ENCODE results near the gene CNPY2.
"Not testable (repeated sequence)": the region's sequence is repeated elsewhere in the genome, so short reads cannot be mapped to it uniquely, and the experiment has no call there.

The CNPY2 gene

DNA sequence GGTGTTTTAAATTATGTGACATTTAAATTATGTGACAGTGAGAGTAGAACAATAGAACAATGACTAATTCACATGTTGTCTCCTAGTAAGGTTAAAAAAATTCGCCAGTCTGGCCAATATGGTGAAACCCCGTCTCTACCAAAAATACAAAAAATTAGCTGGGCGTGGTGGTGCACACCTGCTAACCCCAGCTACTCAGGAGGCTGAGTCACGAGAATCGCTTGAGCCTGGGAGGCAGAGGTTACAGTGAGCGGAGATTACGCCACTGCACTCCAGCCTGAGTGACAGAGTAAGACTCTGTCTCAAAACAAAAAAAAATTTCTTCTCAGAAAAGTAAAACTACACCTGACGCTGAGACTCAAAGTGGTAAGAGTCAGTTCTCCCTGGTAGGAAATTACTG lies 18.4 kb downstream of the CNPY2 start:
- no peak for DNase-seq

DNA sequence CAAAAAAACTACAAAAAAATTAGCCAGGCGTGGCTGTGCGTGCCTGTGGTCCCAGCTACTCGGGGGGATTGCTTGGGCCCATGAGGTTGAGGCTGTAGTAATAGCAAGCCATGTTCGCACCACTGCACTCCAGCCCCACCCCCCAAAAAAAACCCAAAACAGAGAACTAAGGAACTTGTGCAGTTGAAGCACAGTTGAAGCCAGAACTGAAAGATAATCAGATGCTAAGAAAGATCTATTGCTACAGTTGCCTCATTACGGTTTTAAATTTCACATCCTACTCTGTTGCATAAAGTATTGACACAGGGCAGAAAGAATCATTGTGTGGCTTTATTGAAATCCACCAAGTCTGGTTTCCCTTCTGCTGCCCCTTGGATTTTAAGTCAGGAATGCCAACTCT lies 19.5 kb downstream of the CNPY2 start:
- DNase-seq: no peak

DNA sequence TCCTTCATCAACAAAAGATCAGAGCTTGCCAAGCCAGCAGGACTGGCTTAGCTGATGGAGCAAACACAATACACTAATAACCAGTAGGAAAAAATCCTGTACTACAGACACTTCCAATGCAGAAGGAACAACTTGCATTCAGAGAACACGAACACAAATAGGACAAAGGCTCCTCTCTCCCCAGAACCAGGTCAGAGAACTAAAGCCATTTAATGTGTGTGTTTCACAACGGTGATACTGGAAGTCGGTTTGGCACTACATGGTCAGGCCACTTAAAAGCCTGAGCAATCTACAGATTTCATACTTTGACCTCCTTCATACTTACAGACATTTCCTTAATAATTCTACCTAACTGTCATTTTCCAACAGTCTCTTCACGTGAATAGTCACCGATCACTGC lies 22.0 kb downstream of the CNPY2 start:
- DNase-seq: no peak

DNA sequence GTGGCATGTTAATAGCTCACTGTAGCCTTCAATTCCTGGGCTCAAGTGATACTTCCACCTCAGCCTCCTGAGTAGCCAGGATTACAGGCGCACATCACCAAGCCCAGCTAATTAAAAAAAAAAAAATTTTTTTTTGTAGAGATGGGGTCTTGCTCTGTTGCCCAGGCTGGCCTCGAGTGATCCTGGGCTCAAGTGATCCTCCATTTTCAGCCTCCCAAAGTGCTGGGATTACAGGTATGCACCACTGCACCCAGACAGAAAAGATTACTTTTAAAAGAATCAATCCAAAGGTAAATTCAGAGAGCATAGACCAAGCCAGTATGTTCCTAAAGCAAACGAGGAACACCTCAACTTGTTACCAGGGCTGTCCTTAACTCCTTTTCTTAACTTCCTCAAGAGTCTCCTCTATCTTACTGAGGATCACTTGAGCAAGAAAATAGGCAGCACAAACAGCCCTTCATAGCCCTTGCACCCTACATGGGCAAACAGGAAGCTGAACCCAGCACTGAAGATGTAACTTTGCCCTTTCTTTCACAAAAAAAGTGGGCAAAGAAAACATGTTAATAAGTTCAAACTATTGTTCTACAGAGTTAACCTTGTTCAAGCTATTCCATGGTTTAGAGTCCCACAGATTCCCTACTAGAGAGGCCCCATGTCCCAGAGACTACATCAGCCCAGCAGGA lies 26.9 kb downstream of the CNPY2 start:
- no peak for DNase-seq

DNA sequence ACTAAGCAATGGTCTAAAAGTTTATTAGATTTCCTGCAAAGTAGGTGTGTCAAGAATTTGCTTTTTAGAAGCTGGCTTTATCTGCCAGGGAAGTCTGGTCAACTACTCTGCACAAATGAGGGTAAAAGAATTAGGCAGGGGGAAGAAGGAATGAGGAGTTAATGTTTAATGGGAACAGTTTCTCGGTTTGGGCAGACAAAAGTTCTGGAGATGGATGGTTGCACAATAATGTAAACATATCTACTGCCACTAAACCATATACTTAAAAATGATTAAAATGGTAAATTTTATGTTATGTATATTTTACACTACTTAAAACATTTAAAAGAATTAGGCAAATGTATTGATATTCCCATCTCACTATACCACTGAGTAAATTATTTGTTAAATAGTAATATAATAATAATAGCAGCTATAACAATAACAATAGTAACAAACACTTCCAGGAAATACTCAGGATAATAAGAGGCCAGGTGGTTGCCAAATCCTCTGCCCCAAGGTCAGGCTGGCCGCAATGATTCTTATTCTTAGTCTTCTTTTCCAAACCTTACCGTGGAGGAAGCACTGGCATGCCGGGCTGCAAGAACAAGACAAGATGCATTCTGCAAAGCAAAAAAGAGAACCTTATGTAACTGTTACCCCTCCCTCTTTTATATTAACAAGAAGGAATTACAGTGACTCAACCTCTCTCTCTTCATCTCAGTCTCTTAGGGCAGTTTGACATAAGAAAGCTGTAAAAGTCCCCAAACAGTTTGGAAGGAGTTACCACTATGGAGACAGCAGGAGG lies 29.6 kb downstream of the CNPY2 start:
- DNase-seq: no peak

DNA sequence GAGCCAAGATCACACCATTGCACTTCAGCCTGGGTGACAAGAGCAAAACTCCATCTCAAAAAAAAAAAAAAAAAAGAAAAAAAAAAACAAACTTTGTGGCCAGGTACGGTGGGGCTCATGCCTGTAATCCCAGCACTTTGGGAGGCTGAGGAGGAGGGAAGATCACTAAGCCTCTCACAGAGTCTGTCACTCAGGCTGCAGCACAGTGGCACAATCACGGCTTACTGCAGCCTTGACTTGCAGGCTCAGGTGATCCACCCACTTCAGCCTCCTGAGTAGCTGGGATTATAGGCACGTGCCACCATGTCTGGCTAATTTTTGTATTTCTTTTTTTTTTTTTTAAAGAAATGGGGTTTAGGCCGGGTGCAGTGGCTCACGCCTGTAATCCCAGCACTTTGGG lies 31.5 kb downstream of the CNPY2 start:
- DNase-seq: not testable (repeated sequence)

DNA sequence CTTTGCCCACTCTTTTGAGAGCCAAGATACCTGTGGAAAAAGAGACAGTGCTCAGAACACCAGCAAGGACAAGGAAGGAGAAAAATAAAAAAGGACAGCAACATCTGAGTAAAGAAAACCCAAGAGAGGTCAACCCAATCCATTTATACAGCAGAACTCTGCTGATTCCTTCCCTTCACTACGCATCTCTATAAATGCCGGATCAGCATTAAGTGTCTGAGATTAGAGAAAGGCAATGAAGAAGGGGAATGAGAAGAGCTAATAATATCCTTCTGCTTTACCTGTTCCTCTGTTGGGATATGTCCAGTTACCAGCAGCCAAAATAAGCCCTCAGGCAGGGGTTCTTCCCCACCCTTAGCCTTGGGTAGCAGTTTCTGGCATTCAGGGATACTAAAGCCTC lies 33.2 kb downstream of the CNPY2 start:
- no peak for DNase-seq

DNA sequence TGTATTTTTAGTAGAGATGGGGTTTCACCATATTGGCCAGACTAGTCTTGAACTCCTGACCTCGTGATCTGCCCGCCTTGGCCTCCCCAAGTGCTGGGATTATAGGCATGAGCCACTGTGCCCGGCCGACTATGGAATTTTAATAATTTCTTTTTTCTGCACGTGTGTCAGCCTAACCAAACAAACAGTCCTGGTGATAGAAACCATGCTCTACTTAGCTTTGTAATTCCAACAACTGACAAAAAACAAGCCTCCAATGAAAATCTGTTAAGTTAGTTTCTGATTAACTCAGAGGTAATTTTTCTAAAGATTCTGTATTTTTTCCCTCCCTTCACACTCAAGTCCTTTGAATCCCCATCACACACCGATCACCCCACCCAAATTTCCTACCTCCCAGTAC lies 33.8 kb downstream of the CNPY2 start:
- no peak for DNase-seq

DNA sequence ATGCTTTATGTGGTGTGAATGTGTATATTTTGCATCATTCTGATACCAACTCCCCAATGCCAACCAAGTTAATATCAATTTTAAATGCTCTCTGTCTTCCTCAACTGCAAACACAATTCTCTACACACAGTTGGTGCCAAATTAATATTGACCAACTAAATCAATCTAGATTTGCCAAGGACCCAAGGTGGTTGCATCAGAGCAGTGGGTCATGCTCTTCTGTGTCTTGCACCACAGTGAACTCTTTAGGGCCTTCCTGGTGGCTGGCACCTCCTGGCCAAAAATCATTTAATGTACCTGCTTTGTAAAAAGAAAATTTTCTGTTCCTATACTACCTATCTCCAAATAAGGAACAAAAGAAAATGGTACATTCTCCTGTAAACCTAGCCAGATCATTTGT lies 34.9 kb downstream of the CNPY2 start:
- DNase-seq: no peak

DNA sequence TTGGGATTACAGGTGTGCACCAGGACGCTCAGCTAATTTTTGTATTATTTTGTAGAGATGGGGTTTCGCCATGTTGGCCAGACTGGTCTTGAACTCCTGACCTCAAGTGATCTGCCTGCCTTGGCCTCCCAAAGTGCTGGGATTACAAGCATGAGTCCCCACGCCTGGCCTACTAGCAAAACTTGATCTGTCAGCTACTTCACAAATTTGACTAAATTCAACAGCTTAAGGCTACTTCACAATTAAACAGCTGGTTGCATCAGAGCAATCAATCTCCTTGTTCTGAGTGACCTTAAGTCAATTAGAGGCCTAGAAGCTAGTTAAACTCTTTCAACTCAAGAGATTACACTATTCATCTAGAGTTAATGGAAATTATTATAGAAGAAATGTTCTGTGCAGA lies 36.9 kb downstream of the CNPY2 start:
- DNase-seq: no peak

DNA sequence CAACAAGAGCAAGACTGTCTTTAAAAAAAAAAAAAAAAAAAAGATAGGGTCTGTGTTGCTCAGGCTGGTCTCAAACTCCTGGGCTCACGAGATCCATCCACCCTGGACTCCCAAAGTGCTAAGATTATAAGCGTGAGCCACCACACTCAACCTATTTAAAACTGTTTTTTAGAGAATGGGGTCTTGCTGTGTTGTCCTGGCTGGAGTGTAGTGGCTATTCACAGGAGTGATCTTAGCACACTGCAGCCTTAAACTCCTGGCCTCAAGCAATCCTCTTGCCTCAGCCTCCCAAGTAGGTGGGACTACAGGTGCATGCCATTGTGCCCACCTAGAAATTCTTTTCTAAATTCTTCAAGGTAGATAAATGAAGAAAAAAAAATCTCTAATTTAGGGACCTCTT lies 41.5 kb downstream of the CNPY2 start:
- DNase-seq: no peak

DNA sequence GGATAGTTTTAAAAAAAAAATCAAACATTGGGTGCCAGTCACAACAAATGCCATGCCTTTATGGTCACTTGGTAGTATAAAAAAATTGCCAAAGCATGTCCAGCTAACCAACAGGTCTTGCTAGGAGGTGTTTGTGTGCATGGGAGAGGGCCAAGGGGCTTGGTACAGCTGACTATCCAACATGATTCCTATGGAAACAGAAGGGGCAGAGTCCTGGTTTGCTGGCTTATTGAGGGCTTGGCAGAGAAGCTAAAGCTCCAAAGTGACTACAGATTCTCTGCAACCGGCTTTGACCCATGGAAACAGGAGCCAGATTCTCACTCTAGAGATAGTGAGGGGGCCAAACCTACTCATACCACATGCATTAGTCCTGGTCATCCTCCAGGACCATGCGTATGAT lies 43.3 kb downstream of the CNPY2 start:
- DNase-seq: not testable (repeated sequence)

DNA sequence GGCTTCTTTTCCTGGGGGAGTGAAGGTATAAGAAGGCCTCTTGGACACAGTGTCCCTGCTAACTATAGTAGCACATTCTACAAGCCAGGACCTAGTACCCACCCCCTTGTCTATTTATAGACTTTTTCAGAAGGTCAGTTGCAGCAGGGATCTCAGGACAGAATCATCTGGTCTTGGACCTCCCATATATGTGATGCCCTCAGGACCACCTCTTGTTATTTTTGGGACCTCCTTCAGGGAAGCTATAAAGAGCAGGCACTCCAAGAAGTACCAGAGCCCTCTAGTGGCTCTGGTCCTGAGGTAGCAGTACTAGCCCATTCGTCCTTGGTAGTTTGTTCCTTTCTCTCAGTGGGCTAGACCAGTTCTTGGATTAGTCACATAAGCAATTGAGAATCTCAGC lies 44.8 kb downstream of the CNPY2 start:
- DNase-seq: peak in 1 of 6 experiments; percentile 5

DNA sequence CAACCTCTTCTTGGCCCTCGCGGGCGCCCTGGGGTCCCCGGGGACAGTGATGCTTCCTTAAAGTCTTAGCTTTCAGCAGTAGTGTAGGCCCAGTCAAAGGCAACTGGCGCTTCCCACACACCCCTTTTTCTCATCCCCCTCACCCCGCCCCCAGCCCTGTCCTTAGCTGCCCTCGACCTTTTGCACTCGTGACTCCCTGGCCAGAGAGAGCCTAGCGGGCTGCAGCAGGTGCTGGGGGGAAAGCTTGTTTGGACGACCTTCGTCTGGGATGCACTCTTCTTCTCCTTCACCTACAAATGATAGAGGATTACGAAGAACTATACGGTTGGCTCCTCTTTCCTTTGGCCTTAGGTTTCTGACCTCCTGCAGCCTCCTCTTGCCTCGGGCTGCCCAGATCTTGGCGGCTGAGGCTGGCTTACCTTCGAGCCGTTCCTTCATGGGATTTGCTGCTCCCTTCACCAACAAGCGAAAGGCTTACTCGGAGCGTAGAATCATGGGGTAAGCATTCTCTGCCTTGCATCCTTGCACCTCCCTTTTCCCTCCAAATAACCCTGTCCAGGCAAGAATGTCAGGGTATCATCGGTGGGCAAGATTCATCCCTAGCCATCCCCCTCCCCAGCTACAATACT lies 48.2 kb downstream of the CNPY2 start:
- DNase-seq: no peak

DNA sequence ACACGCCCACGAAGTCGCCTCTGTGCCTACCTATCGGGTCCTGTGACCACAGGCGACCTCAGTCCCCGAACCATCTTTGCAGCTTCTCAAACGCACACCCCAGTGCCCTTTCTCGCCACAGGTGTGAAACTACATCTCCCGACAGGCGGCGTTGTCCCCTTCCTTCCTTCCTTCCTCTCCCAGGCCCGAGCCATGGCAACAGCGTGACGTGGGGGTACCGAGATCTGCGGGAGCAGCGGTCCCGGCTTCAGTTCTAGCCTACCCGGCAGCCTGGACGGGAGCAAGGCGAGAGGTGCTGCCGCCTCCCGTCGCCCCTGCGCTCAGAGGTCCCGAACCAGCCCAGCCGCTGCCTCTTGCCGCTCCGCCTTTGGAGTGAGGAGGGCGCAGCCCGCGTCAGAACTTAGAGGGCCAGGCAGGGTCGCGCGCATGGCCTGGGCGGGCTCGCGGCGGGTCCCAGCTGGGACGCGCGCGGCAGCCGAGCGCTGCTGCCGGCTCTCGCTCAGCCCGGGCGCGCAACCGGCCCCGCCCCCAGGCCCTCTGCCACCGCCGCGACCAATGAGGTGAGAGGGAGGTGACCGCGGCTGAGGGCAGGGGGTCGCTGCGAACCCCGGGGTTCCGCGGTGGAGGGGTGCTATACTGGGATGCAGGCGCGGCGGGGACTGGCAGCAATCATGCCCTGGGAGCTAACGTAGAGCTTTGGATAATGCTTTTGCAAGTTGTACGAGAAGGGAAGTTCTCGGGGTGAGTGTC lies 48.9 kb downstream of the CNPY2 start, which contains the start of gene COQ10A:
TSS of gene COQ10A (plus strand) at position 250 of the 750 bp plus-strand sequence. CDS start at position 427, 177 bp downstream.
- peak; percentile 83 to 93 (median 88) for DNase-seq

DNA sequence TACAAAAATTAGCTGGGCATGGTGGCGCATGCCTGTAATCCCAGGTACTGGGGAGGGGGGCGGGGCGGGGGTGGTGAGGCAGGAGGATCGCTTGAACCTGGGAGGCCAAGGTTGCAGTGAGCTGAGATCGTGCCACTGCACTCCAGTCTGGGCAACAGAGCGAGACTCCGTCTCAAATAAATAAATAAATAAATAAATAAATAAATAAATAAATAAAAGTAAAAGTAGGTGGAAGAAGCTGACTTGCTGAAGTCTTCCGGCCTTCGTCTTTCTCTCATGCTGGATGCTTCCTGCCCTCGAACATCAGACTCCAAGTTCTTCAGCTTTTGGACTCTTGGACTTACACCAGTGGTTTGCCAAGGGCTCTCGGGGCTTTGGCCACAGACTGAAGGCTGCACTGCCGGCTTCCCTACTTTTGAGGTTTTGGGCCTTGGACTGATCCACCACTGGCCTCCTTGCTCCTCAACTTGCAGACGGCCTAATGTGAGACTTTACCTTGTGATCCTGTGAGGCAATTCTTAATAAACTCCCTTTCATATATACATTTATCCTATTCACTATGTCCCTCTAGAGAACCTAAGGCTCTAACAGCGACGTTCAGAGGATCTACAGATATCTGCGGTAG lies 49.6 kb downstream of the CNPY2 start:
- DNase-seq: not testable (repeated sequence)

DNA sequence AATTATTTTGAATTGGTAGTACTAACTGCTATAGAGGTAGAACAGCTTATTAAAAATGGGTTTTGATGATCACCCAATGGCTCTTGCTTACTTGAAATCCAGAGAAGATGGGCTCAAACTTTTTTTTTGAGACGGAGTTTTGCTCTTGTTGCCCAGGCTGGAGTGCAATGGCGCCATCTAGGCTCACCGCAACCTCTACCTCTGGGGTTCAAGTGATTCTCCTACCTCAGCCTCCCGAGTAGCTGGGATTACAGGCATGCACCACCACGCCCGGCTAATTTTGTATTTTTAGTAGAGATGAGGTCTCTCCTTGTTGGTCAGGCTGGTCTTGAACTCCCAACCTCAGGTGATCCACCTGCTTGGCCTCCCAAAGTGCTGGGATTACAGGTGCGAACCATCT lies 52.8 kb downstream of the CNPY2 start:
- not testable (repeated sequence) for DNase-seq

DNA sequence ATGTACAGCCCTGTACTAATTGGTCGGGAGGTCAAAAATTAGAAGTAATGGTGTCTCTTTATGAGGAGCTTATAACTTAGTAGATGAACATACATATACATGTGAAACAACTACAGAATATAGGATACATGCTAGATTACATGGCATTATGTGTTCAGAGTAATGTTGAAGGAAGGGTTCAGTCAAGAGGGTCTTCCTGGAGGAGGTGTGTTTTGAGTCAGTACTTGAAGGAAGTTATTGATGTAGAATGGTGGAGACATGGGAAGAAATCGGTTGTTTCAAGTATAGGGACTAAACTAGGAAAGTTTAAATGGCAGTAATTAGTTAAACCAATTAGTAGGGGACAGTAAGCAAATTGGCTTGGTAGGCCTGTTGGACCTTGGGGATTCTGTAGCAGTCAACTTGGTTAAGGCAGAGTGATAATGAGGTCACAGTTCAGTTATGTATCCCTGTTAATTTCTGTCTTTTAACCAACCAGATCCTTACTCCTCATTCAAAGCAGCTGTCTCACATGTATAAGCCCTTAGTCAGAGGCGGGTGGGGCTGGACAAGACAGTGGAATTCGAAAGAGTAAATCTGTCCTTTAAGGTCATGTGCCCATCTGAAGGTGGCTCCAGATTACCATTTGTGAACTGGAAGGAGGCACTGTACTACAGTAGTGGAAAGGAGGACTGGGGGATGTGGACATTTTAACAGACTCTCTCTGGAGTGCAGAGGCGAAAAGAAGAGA lies 54.1 kb downstream of the CNPY2 start:
- DNase-seq: no peak

DNA sequence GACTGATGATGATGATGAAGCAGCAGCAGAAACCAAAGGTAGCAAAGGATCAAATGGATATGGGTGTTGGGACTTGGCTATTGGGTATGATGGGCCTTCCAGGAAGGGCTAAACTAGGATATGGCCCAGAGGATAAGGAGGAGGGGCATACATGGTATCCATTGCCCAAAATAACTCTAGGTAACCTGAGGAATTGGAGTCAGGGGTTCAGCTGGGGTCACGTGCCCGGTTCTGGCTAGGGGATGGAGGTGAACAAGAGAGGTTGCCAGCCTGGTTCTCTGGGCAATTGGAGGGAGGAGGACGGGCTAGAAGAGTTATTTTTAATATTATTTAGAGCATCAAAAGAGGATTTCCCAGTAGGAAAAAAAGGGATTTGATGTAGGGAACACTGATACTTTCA lies 54.9 kb downstream of the CNPY2 start:
- DNase-seq: no peak

DNA sequence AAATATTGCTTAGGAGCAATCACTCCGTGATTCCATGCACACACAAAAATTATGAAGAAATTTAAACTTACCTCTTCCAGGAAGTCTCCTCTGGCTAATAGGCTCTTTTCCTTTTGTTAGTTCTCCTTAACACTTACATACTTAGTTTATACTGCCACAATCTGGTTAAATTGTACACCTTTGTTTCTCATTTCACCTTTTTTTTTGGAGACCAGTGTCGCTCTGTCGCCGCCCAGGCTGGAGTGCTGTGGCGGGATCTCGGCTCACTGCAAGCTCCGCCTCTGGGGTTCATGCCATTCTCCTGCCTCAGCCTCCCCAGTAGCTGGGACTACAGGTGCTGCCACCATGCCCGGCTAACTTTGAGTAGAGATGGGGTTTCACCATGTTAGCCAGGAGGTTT lies 55.4 kb downstream of the CNPY2 start:
- no peak for DNase-seq
